Uterine smooth muscle cell (primary cell): ENCODE data around the gene CXCR3. TPM values are rescaled to one million over a fixed set of nuclear protein-coding genes. Genes with fewer than 3 reads are reported as not detected.

ENCODE experiments used
- total RNA-seq: library from RNA; depleted of rRNA; stranded (reverse); fragments of >200 nt; gene quantifications from 2 replicates; pipeline ENCODE4 v1.2.3, GENCODE V29; 2014

Gene CXCR3
- not detected in 2 replicates for total RNA-seq

DNA sequence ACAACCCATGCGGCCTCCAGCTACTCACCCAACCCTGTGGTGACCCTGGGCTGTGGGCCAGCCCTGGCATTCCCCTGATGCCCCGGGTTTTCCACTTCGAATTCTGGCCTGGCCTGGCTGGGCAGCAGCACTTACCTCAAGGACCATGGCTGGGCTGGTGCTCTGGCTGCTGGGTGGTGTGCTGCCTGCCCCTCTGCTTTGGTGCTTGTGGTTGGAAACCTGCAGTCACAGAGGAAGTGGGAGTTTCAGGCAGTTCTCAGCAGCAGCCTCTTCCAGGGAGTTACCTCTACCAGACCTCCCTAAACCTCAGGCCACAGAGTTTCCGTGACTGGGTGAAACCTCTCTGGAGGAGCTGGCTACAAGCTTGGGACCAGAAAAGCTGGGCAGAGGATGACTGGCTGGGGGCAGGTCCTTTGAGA, at the start of gene CXCR3:
CXCR3 (minus strand) TSS at position 209 of the 419 bp plus-strand sequence; CDS start at position 147, 62 bp downstream.

DNA sequence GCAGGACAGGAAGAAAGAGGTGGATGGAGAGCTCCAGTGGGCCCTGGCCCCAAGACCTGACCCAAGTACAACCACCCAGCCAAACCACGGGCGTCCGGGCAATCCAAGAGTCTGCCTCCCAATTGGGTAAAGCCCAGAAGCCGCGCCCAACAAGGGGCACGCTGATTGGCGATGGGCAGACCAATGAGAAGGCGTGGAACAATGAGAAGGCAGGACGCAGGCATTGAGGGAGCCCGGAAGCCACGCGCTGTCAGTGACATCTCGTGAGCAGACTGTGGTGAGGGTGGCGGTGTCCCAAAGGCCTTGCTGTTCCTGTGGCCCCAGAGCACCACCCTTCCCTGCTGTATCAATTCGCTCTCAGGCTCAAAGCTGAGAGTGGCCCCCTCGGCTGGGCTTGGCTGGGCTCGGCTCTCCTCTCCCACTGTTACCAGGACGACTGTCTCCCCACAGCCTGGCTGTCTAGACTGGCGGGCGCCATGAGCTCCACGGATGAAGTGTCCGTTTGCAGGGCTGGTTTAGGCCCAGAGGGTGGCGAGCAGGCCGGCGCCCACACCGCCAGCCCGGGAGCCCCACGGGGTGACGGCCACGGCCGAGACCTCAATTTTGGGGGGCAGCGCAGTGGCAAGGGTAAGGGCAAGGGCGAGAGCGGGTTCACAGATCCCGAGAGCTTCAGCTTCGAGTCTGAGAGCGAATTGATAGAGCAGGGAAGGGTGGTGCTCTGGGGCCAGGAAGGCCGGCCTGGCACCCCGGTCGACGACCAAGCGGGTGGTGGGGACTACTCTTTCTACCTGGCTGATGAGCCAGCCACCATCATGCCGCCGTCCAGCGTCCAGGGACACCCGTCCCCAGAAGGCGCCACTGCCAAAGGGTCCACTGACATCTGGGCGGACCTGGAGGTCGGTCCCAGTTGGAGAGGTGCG, 49.3 kb upstream of the CXCR3 start, which contains the start of gene LOC101059915:
LOC101059915 (plus strand) TSS at position 219 of the 920 bp plus-strand sequence.

DNA sequence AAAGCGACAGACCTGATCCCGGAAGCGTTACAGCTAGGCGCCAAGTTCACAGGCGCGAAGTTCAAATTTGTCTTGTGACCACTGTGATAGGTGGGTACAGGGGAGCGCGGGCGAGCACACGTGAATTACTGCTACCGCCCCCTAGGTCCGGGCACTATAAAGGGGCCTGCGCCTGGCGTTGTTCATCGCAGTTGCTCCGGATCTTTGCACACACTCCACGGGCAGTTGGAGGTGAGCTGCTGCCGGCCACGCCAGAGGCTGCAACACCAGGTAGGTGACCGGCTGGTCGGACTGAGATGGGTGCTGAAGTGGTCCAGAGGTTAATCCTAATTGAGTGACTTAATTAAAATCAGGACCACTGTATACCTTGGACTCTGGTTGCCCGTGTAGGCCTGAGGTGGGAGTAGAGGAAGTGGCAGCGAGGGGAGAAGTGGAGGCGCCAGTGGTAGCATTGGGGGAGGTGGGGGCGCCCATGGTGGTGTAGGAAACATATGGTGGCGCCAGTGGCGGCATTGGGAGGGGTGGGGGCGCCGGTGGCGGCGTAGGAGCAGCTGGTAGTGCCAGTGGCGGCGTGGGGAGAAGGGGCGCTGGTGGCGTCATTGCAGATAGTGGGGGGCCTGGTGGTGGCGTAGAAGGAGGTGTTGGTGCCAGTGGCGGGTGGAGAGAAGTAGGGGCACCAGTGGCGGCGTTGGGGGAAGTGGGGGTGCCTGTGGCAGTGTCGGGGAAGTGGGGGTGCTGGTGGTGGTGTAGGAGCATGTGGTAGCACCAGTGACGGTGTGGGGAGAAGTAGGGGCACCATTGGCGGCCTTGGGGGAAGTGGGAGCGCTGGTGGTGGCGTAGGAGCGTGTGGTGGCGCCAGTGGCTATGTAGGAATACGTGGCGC, 39.8 kb downstream of the CXCR3 start, which contains the start of gene GCNA:
GCNA (plus strand) TSS at position 185 of the 883 bp plus-strand sequence. CDS start 2,385 bp downstream, outside the sequence.

Other genes starting within 250 kb of the CXCR3 start
- 114 and 129 TPM in 2 replicates for gene OGT, start 85.4 kb downstream of the CXCR3 start, total RNA-seq
- gene GCNA, start 40.1 kb downstream of the CXCR3 start, total RNA-seq: 1.9 and 2.9 TPM in 2 replicates
- not detected in 2 replicates for gene CXorf49, start 99.8 kb upstream of the CXCR3 start, total RNA-seq
- not detected in 2 replicates for gene CXorf49B, start 144.8 kb upstream of the CXCR3 start, total RNA-seq